SW 1271 (cell line): Measurements from ENCODE around the gene MIX23.
A peak's percentile ranks its signal among the peaks of the same experiment; 100 is the strongest.

Source experiments
- DNase-seq, 2 experiments: peaks; one replicate each; lab custom pipeline; 2025; lab: John Stamatoyannopoulos, UW

The MIX23 gene

GRCh38 chr3:122382888-122383666 is at the start of gene MIX23:
Gene MIX23 (minus strand): TSS chr3:122383231. CDS start chr3:122383224, 7 bp downstream.
- peak; percentile 55 to 84 for DNase-seq

GRCh38 chr3:122430371-122430770 is 47.3 kb upstream of the MIX23 start:
- no peak for DNase-seq

- peak; percentile 9 to 15 for DNase-seq
Measured at GRCh38 chr3:122427857-122428471, 44.9 kb upstream of the MIX23 start.

GRCh38 chr3:122421836-122422235 is 38.8 kb upstream of the MIX23 start:
- DNase-seq, result no peak

GRCh38 chr3:122421101-122421500 is 38.1 kb upstream of the MIX23 start:
- no peak for DNase-seq

- DNase-seq, result no peak
Measured at GRCh38 chr3:122416966-122417365, 33.9 kb upstream of the MIX23 start.

GRCh38 chr3:122415762-122416654 is 33.0 kb upstream of the MIX23 start, which contains the start of gene WDR5B:
Gene WDR5B (minus strand): TSS chr3:122416062. CDS start chr3:122415528, 534 bp downstream.
- no peak for DNase-seq

GRCh38 chr3:122415104-122415744 is 32.2 kb upstream of the MIX23 start:
- no peak for DNase-seq

- no peak for DNase-seq
Measured at GRCh38 chr3:122414391-122414790, 31.4 kb upstream of the MIX23 start.

- no peak for DNase-seq
Measured at GRCh38 chr3:122410639-122411038, 27.6 kb upstream of the MIX23 start.

- DNase-seq, result no peak
Measured at GRCh38 chr3:122410111-122410510, 27.1 kb upstream of the MIX23 start.

GRCh38 chr3:122409446-122409845 is 26.4 kb upstream of the MIX23 start:
- DNase-seq, result no peak

- no peak for DNase-seq
Measured at GRCh38 chr3:122407946-122408345, 24.9 kb upstream of the MIX23 start.

GRCh38 chr3:122406198-122406597 is 23.2 kb upstream of the MIX23 start:
- no peak for DNase-seq

- DNase-seq, result no peak
Measured at GRCh38 chr3:122405015-122405414, 22.0 kb upstream of the MIX23 start.

GRCh38 chr3:122403489-122403888 is 20.5 kb upstream of the MIX23 start:
- no peak for DNase-seq

GRCh38 chr3:122398920-122399319 is 15.9 kb upstream of the MIX23 start:
- no peak for DNase-seq

- no peak for DNase-seq
Measured at GRCh38 chr3:122397201-122397600, 14.2 kb upstream of the MIX23 start.

GRCh38 chr3:122396511-122396910 is 13.5 kb upstream of the MIX23 start:
- DNase-seq, result no peak

- DNase-seq, result no peak
Measured at GRCh38 chr3:122395582-122395981, 12.6 kb upstream of the MIX23 start.

- DNase-seq, result no peak
Measured at GRCh38 chr3:122394173-122394572, 11.1 kb upstream of the MIX23 start.
